Endothelial cell of umbilical vein (primary cell): Measurements from ENCODE around the gene PKNOX2. TPM values are rescaled to one million over a fixed set of nuclear protein-coding genes. Genes with fewer than 3 reads are reported as not detected.

Experiments
- BruUV-seq: library from RNA; stranded (reverse); fragments of 400-500 nt; replicated peaks from 2 replicates; lab custom pipeline; 2021; lab: Mats Ljungman, UMichigan
- CTCF ChIA-PET: fragments of 300-600, 350-600 bp; sonication (Branson Sonifier 250); formaldehyde crosslinking; loops from one replicate; lab custom pipeline; 2021; ENCODE audit warnings: antibody characterized with exemption, inconsistent platforms; lab: Charles Lee
- POLR2A ChIA-PET: fragments of 300-600, 350-600 bp; sonication (Branson Sonifier 250); formaldehyde crosslinking; loops from one replicate; lab custom pipeline; 2021; ENCODE audit warnings: antibody characterized with exemption, inconsistent platforms; lab: Charles Lee
- DNase-seq: peaks from one replicate; pipeline ENCODE4 v3.0.0-alpha.2; 2011; ENCODE audit warnings: low read depth, low spot score
- FAIRE-seq: peaks from 2 replicates; lab custom pipeline; 2011; peaks lifted over from hg19 to GRCh38; lab: Jason Lieb, UNC
- H2AFZ ChIP-seq: 2 replicates; pipeline ENCODE4 v1.6.0; 2012; ENCODE audit warnings: low read depth, low read length, control low read depth, inconsistent platforms
- H3K27ac ChIP-seq: 2 replicates; pipeline ENCODE4 v1.5.1; 2011; ENCODE audit warnings: low read depth, mild to moderate bottlenecking, control low read depth, low read length, moderate library complexity; ENCODE audit not compliant: insufficient read depth
- H3K27me3 ChIP-seq, 2 experiments: 2 replicates each; pipeline versions ENCODE4 v1.6.0 to v1.6.1; 2011; ENCODE audit warnings: low read length in 2 of 2, mixed read lengths in 1 of 2; ENCODE audit not compliant: control insufficient read depth in 2 of 2, insufficient read depth in 2 of 2
- H3K36me3 ChIP-seq, 2 experiments: 2 replicates in 1 of 2; 3 replicates in 1 of 2; pipeline ENCODE4 v1.5.1; 2011; ENCODE audit warnings: low read length in 2 of 2, mild to moderate bottlenecking in 1 of 2, moderate library complexity in 1 of 2; ENCODE audit not compliant: control insufficient read depth in 2 of 2, insufficient read depth in 2 of 2; ENCODE audit errors: extremely low read depth in 1 of 2
- H3K4me1 ChIP-seq: 3 replicates; pipeline ENCODE4 v1.5.1; 2011; ENCODE audit warnings: mild to moderate bottlenecking, low read length; ENCODE audit not compliant: control insufficient read depth, insufficient read depth; ENCODE audit errors: extremely low read depth
- H3K4me2 ChIP-seq: 2 replicates; pipeline ENCODE4 v1.6.1; 2011; ENCODE audit warnings: low read length, control low read depth, mixed read lengths; ENCODE audit not compliant: insufficient read depth
- H3K4me3 ChIP-seq, 3 experiments: fragments of 200-600 bp in 1 of 3; sonication (generic), shearing (Covaris generic) in 1 of 3; replicated peaks in 1 of 3; 2 replicates each; pipeline ENCODE4 v1.5.1; 2011 to 2016; ENCODE audit warnings: control low read depth in 3 of 3, low read length in 3 of 3, mild to moderate bottlenecking in 2 of 3, inconsistent platforms in 1 of 3, low read depth in 1 of 3, moderate library complexity in 1 of 3; ENCODE audit not compliant: insufficient read depth in 1 of 3
- H3K79me2 ChIP-seq: 2 replicates; pipeline ENCODE4 v1.6.0; 2012; ENCODE audit warnings: low read length, inconsistent platforms; ENCODE audit not compliant: control insufficient read depth, insufficient read depth
- H3K9ac ChIP-seq: replicated peaks from 2 replicates; pipeline ENCODE3; 2011; ENCODE audit warnings: low read length, control low read depth; ENCODE audit not compliant: insufficient read depth; ENCODE audit errors: extremely low read depth
- H3K9me1 ChIP-seq: replicated peaks from 3 replicates; pipeline ENCODE4 v1.6.0; 2011; ENCODE audit warnings: mild to moderate bottlenecking, low read length; ENCODE audit not compliant: control insufficient read depth, insufficient read depth; ENCODE audit errors: extremely low read depth
- H3K9me3 ChIP-seq: replicated peaks from 2 replicates; pipeline ENCODE4 v1.5.1; 2012; ENCODE audit warnings: low read length, inconsistent platforms; ENCODE audit not compliant: control insufficient read depth, insufficient read depth
- H4K20me1 ChIP-seq: replicated peaks from 2 replicates; pipeline ENCODE3; 2011; ENCODE audit warnings: mild to moderate bottlenecking, low read length; ENCODE audit not compliant: control insufficient read depth, insufficient read depth; ENCODE audit errors: extremely low read depth
- CTCF ChIP-seq, 2 donors: IDR thresholded peaks; 1 replicate in 1 of 2; 2 replicates in 1 of 2; pipeline ENCODE4 v1.5.1; 2011; ENCODE audit warnings: low read length in 2 of 2, mild to moderate bottlenecking in 2 of 2, moderate library complexity in 2 of 2, control low read depth in 1 of 2, inconsistent platforms in 1 of 2, low read depth in 1 of 2; ENCODE audit not compliant: insufficient read depth in 1 of 2; ENCODE audit errors: extremely low read depth in 1 of 2
- FOS ChIP-seq: IDR thresholded peaks from 2 replicates; pipeline ENCODE4 v1.6.1; 2011; ENCODE audit warnings: mild to moderate bottlenecking, low read length, moderate library complexity, borderline replicate concordance; ENCODE audit not compliant: insufficient read depth
- JUN ChIP-seq: IDR thresholded peaks from 2 replicates; pipeline ENCODE4 v1.6.1; 2011; ENCODE audit warnings: borderline replicate concordance, low read depth; ENCODE audit not compliant: insufficient read length, insufficient read depth
- MAX ChIP-seq: IDR thresholded peaks from 2 replicates; pipeline ENCODE4 v1.6.1; 2011; ENCODE audit not compliant: insufficient read depth, insufficient read length
- dilution Hi-C: fragments of 300-500 bp; cut with MboI; formaldehyde crosslinking; loops from one replicate; pipeline ENCODE4 v1.15.0; 2019; ENCODE audit warnings: low sequenced_read_pairs; ENCODE audit not compliant: extremely low pct_ligation_motif_present
- intact Hi-C: fragments of 100-400 bp; cut with micrococcal nuclease; formaldehyde crosslinking; loops from one replicate; pipeline ENCODE4 v1.10.0; 2022
- polyA plus RNA-seq, 4 experiments: library from polyadenylated mRNA; depleted of rRNA in 3 of 4; stranded (reverse) in 3 of 4; unstranded in 1 of 4; fragments of >200 nt; gene quantifications; 2 replicates each; pipeline versions ENCODE4 v1.2.1 to v1.2.3, GENCODE V29; 2011 to 2012; ENCODE audit warnings: missing spikeins in 1 of 4
- total RNA-seq: library from RNA; stranded (reverse); gene quantifications from 2 replicates; pipeline ENCODE4 v1.2.3, GENCODE V29; 2021

Gene PKNOX2
- total and polyA plus RNA-seq, 2 donors (not counting 3 experiments of a cell fraction or from before 2014, with no cell fraction given): 0.11 to 0.91 TPM

- H3K9ac ChIP-seq: no peak overlapping the region
- no peaks in the 10 kb centered on the region for H3K79me2 ChIP-seq
- H3K27ac ChIP-seq: no peak overlapping the region
- dilution Hi-C loops (no loop called here), intact Hi-C loops (loop anchor here (1.0 kb wide), 1 partner anchor 471 kb away; no protein-coding TSS in a partner anchor)
- H3K27me3 ChIP-seq: peaks cover 0 to 1% of the 10 kb centered on the region in 2 experiments
- no TSS peak for BruUV-seq
- CTCF ChIA-PET: interaction anchor here (0.8 to 3.3 kb wide), 13 partner anchors 8 to 474 kb away, joined by 3 to 15 read pairs (median 3); partner anchors contain the start of gene TMEM218
- H3K9me3 ChIP-seq: no peaks in the 10 kb centered on the region
- H3K4me1 ChIP-seq: no peaks in the 10 kb centered on the region
- TF ChIP-seq JUN: no peak
- no peak for TF ChIP-seq MAX
- TF ChIP-seq CTCF (IDR thresholded peaks at IDR 0.05; ENCODE audit: extremely low read depth in 1 of 2, insufficient read depth in 1 of 2, low read depth in 1 of 2, low read length in 2 of 2): peak; percentile 30 to 68
- no peak for TF ChIP-seq FOS
- POLR2A ChIA-PET: no interaction called here
- H3K4me2 ChIP-seq: no peak overlapping the region
- H2AFZ ChIP-seq: no peak overlapping the region
- no peaks in the 10 kb centered on the region for H3K36me3 ChIP-seq
- DNase-seq (peak; percentile 44), FAIRE-seq (peak; percentile 44)
- no peak overlapping the region for H3K4me3 ChIP-seq
- no peaks in the 10 kb centered on the region for H4K20me1 ChIP-seq
- no peaks in the 10 kb centered on the region for H3K9me1 ChIP-seq
These were observed 269.0 kb downstream of the PKNOX2 start for GRCh38 chr11:125433454-125434121.
